Astrocyte (in vitro differentiated cells and primary cell): ENCODE measurements around the gene SLC43A2. TPM values are rescaled to one million over a fixed set of nuclear protein-coding genes. Genes with fewer than 3 reads are reported as not detected.

ENCODE experiments used
- DNase-seq: peaks from one replicate; pipeline ENCODE4 v3.0.0-alpha.2; 2010; ENCODE audit warnings: low read depth
- FAIRE-seq: peaks from 2 replicates; lab custom pipeline; 2011; peaks lifted over from hg19 to GRCh38; lab: Jason Lieb, UNC
- H2AFZ ChIP-seq: 2 replicates; pipeline ENCODE4 v1.6.0; 2012; ENCODE audit warnings: low read depth, low read length, inconsistent platforms
- H3K27ac ChIP-seq: 2 replicates; pipeline ENCODE4 v1.5.1; 2011; ENCODE audit warnings: low read depth, low read length, inconsistent platforms
- H3K27me3 ChIP-seq: 2 replicates; pipeline ENCODE4 v1.6.0; 2011; ENCODE audit warnings: low read length, inconsistent platforms; ENCODE audit not compliant: insufficient read depth
- H3K36me3 ChIP-seq: 2 replicates; pipeline ENCODE4 v1.5.1; 2011; ENCODE audit warnings: low read length, inconsistent platforms; ENCODE audit not compliant: insufficient read depth
- H3K4me1 ChIP-seq: 2 replicates; pipeline ENCODE4 v1.5.1; 2011; ENCODE audit warnings: low read length, inconsistent platforms; ENCODE audit not compliant: insufficient read depth
- H3K4me2 ChIP-seq: 2 replicates; pipeline ENCODE4 v1.6.0; 2012; ENCODE audit warnings: low read length, inconsistent platforms
- H3K4me3 ChIP-seq: 2 replicates; pipeline ENCODE4 v1.5.1; 2011; ENCODE audit warnings: low read depth, mild to moderate bottlenecking, low read length, inconsistent platforms; ENCODE audit not compliant: insufficient read depth
- H3K79me2 ChIP-seq: 2 replicates; pipeline ENCODE4 v1.6.0; 2012; ENCODE audit warnings: mild to moderate bottlenecking, low read length, inconsistent platforms; ENCODE audit not compliant: insufficient read depth
- H3K9ac ChIP-seq: 2 replicates; pipeline ENCODE4 v1.6.0; 2012; ENCODE audit warnings: mild to moderate bottlenecking, low read length, inconsistent platforms
- H3K9me3 ChIP-seq: 2 replicates; pipeline ENCODE4 v1.5.1; 2012; ENCODE audit warnings: low read depth, mild to moderate bottlenecking, low read length, inconsistent platforms; ENCODE audit not compliant: insufficient read depth
- H4K20me1 ChIP-seq: 2 replicates; pipeline ENCODE4 v1.6.0; 2012; ENCODE audit warnings: low read length, inconsistent platforms; ENCODE audit not compliant: insufficient read depth
- H3K27ac Mint-ChIP-seq: one replicate; pipeline ENCODE4 v1.8.0; 2021; ENCODE audit warnings: mild to moderate bottlenecking, mixed read lengths; ENCODE audit not compliant: unreplicated experiment
- H3K27me3 Mint-ChIP-seq: one replicate; pipeline ENCODE4 v1.8.0; 2021; ENCODE audit warnings: low read depth, mixed read lengths; ENCODE audit not compliant: unreplicated experiment
- H3K36me3 Mint-ChIP-seq: one replicate; pipeline ENCODE4 v1.8.0; 2021; ENCODE audit warnings: low read depth, mixed read lengths; ENCODE audit not compliant: unreplicated experiment
- H3K4me1 Mint-ChIP-seq: one replicate; pipeline ENCODE4 v1.8.0; 2021; ENCODE audit warnings: low read depth, mixed read lengths; ENCODE audit not compliant: unreplicated experiment
- H3K4me3 Mint-ChIP-seq: one replicate; pipeline ENCODE4 v1.8.0; 2021; ENCODE audit warnings: mild to moderate bottlenecking, moderate library complexity, mixed read lengths; ENCODE audit not compliant: unreplicated experiment
- H3K9me3 Mint-ChIP-seq: one replicate; pipeline ENCODE4 v1.8.0; 2021; ENCODE audit warnings: mild to moderate bottlenecking, mixed read lengths; ENCODE audit not compliant: unreplicated experiment
- EZH2 ChIP-seq: IDR thresholded peaks from 2 replicates; pipeline ENCODE4 v1.6.1; 2012; ENCODE audit warnings: mild to moderate bottlenecking, low read length, inconsistent platforms; ENCODE audit not compliant: insufficient read depth
- total RNA-seq: library from RNA; stranded (reverse); gene quantifications from 2 replicates; pipeline ENCODE4 v1.2.1, GENCODE V29; 2021
- TF ChIP-seq, protein P1 (sequence below): IDR thresholded peaks from 2 replicates; pipeline ENCODE4 v1.5.1; 2011; ENCODE audit warnings: low read depth, mild to moderate bottlenecking, inconsistent platforms, low read length, moderate library complexity; ENCODE audit not compliant: insufficient read depth

The SLC43A2 gene
- total RNA-seq, 1 donor from 2014 or later: 17.9 TPM

DNA sequence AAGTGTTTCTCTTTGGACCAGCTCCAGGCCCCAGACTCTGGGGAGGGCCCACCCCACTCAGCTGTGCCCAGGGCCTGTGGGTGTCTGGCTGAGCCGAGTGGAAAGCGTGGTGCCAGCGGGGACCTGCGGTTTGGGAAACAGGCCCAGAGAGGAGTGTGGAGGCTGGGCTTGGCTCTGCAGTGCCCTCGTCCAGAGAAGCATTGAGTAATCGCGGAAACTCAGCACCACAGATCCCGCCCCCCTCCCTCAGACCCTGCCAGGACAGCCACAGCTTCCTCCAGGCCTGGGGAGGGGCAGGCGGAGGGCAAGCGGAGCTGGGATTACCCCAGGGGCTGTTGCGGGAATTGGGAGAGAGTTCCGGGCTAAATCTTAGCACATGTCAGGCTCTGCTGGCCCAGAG is 51.5 kb downstream of the SLC43A2 start:
- peaks cover 2% of the 10 kb centered on the region for H3K27me3 Mint-ChIP-seq
- peak overlapping the region; percentile 25 for H3K27ac ChIP-seq
- H4K20me1 ChIP-seq: no peaks in the 10 kb centered on the region
- H3K4me1 Mint-ChIP-seq: peaks cover 11% of the 10 kb centered on the region
- no peaks in the 10 kb centered on the region for H3K27me3 ChIP-seq
- TF ChIP-seq, protein P1, sequence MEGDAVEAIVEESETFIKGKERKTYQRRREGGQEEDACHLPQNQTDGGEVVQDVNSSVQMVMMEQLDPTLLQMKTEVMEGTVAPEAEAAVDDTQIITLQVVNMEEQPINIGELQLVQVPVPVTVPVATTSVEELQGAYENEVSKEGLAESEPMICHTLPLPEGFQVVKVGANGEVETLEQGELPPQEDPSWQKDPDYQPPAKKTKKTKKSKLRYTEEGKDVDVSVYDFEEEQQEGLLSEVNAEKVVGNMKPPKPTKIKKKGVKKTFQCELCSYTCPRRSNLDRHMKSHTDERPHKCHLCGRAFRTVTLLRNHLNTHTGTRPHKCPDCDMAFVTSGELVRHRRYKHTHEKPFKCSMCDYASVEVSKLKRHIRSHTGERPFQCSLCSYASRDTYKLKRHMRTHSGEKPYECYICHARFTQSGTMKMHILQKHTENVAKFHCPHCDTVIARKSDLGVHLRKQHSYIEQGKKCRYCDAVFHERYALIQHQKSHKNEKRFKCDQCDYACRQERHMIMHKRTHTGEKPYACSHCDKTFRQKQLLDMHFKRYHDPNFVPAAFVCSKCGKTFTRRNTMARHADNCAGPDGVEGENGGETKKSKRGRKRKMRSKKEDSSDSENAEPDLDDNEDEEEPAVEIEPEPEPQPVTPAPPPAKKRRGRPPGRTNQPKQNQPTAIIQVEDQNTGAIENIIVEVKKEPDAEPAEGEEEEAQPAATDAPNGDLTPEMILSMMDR: no peak
- TF ChIP-seq EZH2: no peak
- H2AFZ ChIP-seq: peak overlapping the region; percentile 37
- H3K36me3 ChIP-seq: no peaks in the 10 kb centered on the region
- no peaks in the 10 kb centered on the region for H3K79me2 ChIP-seq
- peaks cover 20% of the 10 kb centered on the region for H3K4me1 ChIP-seq
- no peaks in the 10 kb centered on the region for H3K9me3 Mint-ChIP-seq
- no peak overlapping the region for H3K4me3 ChIP-seq
- H3K9me3 ChIP-seq: no peaks in the 10 kb centered on the region
- H3K4me3 Mint-ChIP-seq: no peak overlapping the region
- peak overlapping the region; percentile 66 for H3K4me2 ChIP-seq
- FAIRE-seq (no peak), DNase-seq (peak; percentile 87)
- no peak overlapping the region for H3K27ac Mint-ChIP-seq
- H3K9ac ChIP-seq: peak overlapping the region; percentile 46
- H3K36me3 Mint-ChIP-seq: no peaks in the 10 kb centered on the region

DNA sequence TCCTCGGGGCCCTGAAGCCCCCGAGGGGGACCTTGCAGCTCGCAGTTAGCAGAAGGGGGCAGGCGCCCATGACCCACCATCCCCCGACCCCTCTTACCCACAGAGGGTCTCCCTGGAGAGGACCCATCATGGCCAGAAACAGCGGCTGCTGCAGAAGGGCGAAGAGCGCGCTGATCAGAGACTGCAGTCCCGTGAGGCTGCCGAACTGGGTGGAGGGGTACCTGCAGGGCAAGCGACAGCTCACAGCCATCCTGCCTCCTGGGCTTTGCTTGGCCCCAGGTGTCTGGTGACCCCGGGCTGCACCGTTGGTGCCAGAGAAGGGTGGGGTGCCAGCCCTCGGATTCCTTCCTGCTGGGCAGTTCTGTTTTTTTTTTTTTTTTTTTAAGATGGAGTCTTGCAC is 52.1 kb downstream of the SLC43A2 start:
- H3K4me3 Mint-ChIP-seq: no peak overlapping the region
- H4K20me1 ChIP-seq: no peaks in the 10 kb centered on the region
- H3K4me2 ChIP-seq: no peak overlapping the region
- H3K36me3 Mint-ChIP-seq: no peaks in the 10 kb centered on the region
- no peaks in the 10 kb centered on the region for H3K9me3 ChIP-seq
- peaks cover 2% of the 10 kb centered on the region for H3K27me3 Mint-ChIP-seq
- no peak overlapping the region for H3K9ac ChIP-seq
- no peak overlapping the region for H3K27ac Mint-ChIP-seq
- no peak overlapping the region for H3K27ac ChIP-seq
- FAIRE-seq (no peak), DNase-seq (no peak)
- H3K4me3 ChIP-seq: no peak overlapping the region
- H3K36me3 ChIP-seq: no peaks in the 10 kb centered on the region
- TF ChIP-seq, protein P1: no peak
- no peak for TF ChIP-seq EZH2
- peaks cover 20% of the 10 kb centered on the region for H3K4me1 ChIP-seq
- H3K9me3 Mint-ChIP-seq: no peaks in the 10 kb centered on the region
- H3K4me1 Mint-ChIP-seq: peaks cover 11% of the 10 kb centered on the region
- H3K27me3 ChIP-seq: no peaks in the 10 kb centered on the region
- no peaks in the 10 kb centered on the region for H3K79me2 ChIP-seq
- no peak overlapping the region for H2AFZ ChIP-seq

DNA sequence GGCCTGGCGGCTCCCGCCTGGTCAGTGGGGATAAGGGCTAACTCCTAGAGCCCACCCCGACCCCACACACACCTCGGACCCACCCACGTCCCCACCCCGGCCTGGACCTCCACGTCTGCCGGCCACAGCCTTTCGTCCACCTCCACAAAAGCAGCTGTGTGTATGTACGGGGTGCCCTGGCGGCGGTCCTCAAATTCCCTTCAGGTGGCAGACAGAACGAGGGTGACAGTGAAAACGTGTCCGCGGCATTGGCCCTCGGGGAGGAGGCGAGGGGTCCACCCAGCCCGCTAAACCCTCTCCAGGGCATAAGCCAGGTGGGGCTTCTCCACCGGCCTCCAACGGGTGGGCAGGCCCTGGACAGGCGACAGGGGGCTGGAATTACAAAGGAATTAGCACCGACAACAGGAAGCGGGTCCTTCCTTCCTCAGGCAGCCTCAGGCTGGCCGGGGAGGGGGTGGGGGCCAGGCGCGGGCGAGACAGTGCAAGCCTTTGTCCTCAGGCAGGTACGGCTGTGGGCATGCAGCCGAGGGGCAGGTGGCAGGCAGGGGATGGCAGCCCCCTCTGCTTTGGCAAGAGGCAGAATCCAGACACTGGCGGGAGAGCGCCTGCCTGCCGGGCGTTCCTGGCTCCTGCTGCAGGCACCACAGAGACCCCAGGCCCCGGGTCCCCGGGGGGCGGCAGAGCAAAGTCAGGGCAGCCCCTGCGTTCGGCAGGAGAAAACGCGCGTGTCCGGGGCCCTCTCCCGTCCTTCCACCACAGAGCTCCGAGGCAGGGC is 53.8 kb downstream of the SLC43A2 start:
- peaks cover 11% of the 10 kb centered on the region for H3K4me1 Mint-ChIP-seq
- no peak overlapping the region for H3K4me2 ChIP-seq
- no peak overlapping the region for H2AFZ ChIP-seq

More for the DNA sequence above, 53.8 kb downstream of the SLC43A2 start:
- Mint-ChIP-seq H3K9me3 (no peaks in the 10 kb centered on the region), H3K27me3 (peaks cover 2% of the 10 kb centered on the region), H3K4me3 (no peak overlapping the region), H3K36me3 (no peaks in the 10 kb centered on the region), H3K27ac (no peak overlapping the region)
- Histone ChIP-seq H3K36me3 (no peaks in the 10 kb centered on the region), H3K9ac (no peak overlapping the region), H3K27me3 (no peaks in the 10 kb centered on the region), H3K79me2 (no peaks in the 10 kb centered on the region), H4K20me1 (no peaks in the 10 kb centered on the region), H3K4me1 (peaks cover 20% of the 10 kb centered on the region), H3K9me3 (no peaks in the 10 kb centered on the region), H3K27ac (no peak overlapping the region), H3K4me3 (no peak overlapping the region)
- DNase-seq: no peak
- FAIRE-seq: no peak
- TF ChIP-seq, protein P1: no peak
- TF ChIP-seq EZH2: no peak
